Stimulated activated CD8-positive, alpha-beta memory T cell treated with anti-CD3 and anti-CD28 coated beads, Interleukin-4, amount 100 ng/mL, for 24 hours (primary cell): ENCODE measurements around the gene KIF1A.

Experiments
- DNase-seq: peaks from one replicate; pipeline ENCODE4 v3.0.0-alpha.2; 2020; ENCODE audit warnings: low read depth

KIF1A gene

GRCh38 chr2:240819858-240820606 lies at the start of gene KIF1A:
Gene KIF1A, minus strand, starts transcription at chr2:240820219. Its CDS starts 22,467 bp downstream, at chr2:240797752.
- no peak for DNase-seq

GRCh38 chr2:240869109-240869955 lies 49.3 kb upstream of the KIF1A start:
- no peak for DNase-seq

- no peak for DNase-seq
These were observed 48.5 kb upstream of the KIF1A start, which contains the start of gene AGXT for GRCh38 chr2:240868286-240869108. Gene AGXT, plus strand, starts transcription at chr2:240868824. Its CDS starts 42 bp downstream, at chr2:240868866.

GRCh38 chr2:240865391-240865790 lies 45.4 kb upstream of the KIF1A start:
- DNase-seq = no peak

GRCh38 chr2:240864475-240864874 lies 44.5 kb upstream of the KIF1A start:
- no peak for DNase-seq

- no peak for DNase-seq
These were observed 41.5 kb upstream of the KIF1A start for GRCh38 chr2:240861547-240861946.

- DNase-seq = no peak
These were observed 38.9 kb upstream of the KIF1A start for GRCh38 chr2:240858871-240859270.

GRCh38 chr2:240858321-240858720 lies 38.3 kb upstream of the KIF1A start:
- DNase-seq = no peak

GRCh38 chr2:240857039-240858008 lies 37.3 kb upstream of the KIF1A start:
- DNase-seq = no peak

- DNase-seq = no peak
These were observed 36.3 kb upstream of the KIF1A start for GRCh38 chr2:240856151-240856980.

GRCh38 chr2:240855670-240856069 lies 35.7 kb upstream of the KIF1A start:
- no peak for DNase-seq

GRCh38 chr2:240852671-240853314 lies 32.8 kb upstream of the KIF1A start:
- no peak for DNase-seq

- DNase-seq = peak; percentile 76
These were observed 31.3 kb upstream of the KIF1A start for GRCh38 chr2:240851078-240851991.

GRCh38 chr2:240850756-240851077 lies 30.7 kb upstream of the KIF1A start:
- DNase-seq = no peak

- no peak for DNase-seq
These were observed 30.0 kb upstream of the KIF1A start for GRCh38 chr2:240850026-240850425.

- no peak for DNase-seq
These were observed 29.1 kb upstream of the KIF1A start for GRCh38 chr2:240848900-240849680.

GRCh38 chr2:240847817-240848216 lies 27.8 kb upstream of the KIF1A start:
- no peak for DNase-seq
